NCI-H446 (cell line): ENCODE measurements around the gene LZTR1.
"Not testable (repeated sequence)": the region's sequence is repeated elsewhere in the genome, so short reads cannot be mapped to it uniquely, and the experiment has no call there.

Experiments
- DNase-seq, 2 experiments: peaks; one replicate each; lab custom pipeline; 2025; lab: John Stamatoyannopoulos, UW

Gene LZTR1

DNA sequence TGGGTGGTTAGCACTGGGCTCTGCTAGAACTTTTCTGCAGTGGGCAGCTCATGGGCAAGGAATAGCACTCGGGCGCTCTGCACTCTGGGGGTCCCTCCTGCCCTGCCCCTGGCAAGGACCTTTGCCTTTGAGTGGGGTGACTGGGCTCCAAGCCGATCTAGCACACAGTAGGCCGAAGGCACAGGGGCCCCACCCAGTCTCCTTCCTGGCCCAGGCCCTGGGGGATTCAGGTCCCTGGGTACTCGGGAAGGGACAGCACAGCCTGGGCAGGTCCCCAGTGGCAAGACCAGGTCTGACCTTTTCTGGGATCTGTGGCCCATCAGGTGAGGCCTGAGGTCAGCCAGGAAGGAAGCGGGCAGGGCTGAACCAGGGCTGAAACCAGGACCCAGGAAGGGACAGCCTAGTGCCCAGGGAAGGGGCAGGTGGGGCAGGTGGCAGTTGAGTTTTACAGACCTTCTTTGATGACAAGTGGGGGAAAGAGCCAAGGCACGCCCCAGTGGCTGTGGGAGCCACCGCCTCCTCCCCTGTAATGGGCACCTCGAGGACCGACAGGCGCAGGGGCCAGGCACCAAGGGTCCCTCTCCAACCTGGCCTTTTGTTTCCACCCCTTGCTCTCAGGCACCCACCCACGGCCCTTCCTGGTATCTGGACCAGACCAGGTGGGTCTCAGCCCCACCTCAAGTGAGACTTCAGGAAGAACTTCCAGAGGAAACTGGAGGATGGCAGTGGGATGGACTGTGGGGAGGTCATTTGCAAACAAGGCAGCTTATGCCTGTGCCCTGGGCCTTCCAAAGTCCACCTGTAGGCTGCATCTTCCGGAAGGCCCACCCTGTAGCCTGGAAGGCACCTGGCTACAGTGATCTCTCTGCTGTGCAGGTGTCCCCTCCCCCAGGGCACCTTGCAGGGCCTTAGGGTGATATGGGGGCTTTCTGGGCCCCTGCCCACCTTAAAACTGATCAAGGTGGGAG lies 15.9 kb upstream of the LZTR1 start:
- DNase-seq, result no peak

DNA sequence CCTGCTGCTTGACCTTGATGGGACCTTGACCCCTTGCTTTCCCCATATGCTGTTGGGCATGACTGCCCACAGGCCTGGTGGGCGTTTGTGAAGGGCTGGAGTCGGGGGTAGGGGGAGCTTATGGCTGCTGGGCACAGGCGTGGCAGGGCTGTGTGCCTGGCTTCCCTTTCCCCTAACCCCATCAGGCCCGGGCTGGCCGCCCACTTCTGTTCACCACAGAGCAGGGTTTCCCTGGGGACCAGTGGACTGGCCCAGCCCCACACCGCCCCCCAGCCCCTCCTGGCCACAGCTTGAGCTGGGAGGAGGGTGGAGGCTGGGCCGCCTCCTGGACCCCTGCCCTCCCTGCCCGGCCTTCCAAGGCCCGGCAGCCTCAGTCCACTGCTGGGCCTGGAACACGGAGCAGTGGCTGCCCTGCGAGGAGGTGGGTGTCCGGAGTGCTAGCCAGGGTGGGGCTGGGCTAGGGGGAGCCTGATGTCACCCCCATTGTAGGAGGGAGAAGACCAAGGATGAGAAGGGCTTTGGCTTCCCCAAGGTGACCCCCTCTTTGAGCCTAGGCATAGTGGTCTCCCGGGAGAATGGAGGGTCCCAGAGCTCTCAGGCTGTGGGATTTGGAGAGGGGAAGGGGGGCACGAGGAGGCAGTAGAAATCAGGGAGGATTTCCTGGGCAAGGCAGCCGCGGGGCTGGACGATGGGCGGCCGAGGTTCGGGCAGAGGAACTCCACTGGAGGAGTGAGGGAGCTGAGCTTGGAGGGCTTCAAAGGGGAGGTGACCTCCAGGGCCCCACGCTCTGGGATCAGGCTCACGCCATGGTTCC lies 15.0 kb upstream of the LZTR1 start, which contains the start of gene AIFM3:
TSS of gene AIFM3 (plus strand) at position 373 of the 814 bp plus-strand sequence. CDS start 690 bp downstream, outside the sequence.
- DNase-seq, result no peak

DNA sequence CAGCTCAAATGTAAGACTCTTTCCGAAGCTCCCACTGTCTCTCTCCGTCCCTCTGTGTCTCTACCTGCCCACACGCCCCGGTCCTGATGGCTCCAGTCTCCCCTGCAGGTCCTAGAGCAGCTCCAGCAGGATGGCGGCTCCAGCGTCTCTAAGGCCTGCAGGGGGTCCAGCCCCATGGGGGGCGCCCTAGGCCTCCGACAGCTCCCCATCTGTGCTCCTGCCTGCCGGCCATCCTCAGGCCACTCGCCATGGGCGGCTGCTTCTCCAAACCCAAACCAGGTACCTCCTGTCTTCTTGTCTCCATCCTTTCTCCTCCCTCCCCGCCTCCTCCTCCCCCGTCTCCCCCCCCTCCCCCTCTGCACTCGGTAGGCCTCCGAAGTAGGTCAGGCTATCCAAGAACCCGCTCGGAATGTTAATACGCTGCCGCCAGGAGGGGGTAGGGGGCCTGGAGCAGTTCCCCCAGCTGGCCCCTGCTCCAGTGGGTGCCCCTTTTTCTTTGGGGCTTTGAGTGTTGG lies 14.3 kb upstream of the LZTR1 start:
- DNase-seq, result no peak

DNA sequence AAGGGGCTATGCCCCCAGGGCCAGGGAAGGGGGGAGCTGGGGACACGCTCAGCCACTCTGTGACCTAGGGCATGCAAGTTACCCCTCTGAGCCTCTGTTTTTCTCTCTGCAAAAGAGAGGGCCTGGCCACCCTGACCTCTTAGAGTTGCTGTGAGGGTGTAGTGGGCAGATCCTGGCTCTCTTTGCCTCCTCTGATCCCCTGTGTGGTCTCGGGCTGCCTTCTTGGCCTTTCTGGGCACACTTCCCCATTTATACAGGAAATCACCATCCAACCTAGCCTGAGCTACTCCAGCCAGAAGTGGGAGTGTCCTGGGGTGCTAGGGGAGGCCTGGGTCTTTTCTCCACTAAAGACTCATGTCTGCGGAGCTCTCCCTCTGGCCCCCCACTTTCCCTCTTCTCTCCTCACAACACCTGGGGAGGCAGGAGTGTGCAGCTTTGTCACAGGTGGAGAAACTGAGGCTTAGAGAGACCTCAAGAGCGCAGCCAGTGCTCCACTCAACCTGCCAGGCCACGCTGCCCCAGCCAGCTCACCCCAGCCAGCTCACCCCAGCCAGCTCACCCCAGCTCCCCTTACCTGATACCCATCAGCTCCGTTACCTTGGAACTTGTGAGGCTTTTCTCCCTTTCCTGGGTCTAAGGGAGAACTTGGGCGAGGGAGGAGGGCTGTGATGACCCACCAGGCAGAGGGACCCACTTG lies 13.7 kb upstream of the LZTR1 start:
- no peak for DNase-seq

DNA sequence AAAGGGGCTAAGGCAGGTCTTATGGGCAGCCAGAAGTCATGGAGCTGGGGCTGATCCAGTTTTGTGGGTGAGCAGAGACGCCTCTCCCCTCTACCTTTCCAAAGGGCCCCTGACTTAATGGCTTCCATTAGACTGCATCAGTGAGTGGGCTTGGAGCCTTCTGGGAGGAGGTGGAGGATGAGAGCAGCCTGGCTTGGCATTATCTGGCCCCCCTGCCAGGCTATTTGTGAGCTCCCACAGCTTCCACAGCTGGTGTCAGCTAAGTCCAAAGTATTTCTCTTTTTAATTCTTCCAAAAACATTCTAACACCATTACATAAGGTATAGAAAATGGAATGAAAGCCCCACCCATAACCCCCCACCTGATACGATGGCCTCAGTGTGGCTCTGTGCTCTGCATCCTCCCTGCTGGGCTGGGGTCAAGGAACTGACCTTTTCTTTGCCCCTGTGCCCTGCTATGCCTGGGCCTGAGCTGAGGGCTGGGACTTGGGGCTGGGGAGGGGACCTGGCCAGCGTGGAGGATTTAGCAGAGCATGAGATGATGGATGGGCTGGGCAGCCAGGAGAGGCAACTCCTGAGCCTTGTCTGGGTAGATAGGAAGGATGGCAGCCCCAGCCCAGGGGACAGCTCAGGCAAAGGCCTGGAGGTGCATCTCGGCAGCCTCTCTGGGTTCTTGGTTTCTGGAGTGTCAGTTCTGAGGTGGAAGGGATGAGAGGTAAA lies 11.0 kb upstream of the LZTR1 start:
- DNase-seq, result peak; percentile 44 to 74

DNA sequence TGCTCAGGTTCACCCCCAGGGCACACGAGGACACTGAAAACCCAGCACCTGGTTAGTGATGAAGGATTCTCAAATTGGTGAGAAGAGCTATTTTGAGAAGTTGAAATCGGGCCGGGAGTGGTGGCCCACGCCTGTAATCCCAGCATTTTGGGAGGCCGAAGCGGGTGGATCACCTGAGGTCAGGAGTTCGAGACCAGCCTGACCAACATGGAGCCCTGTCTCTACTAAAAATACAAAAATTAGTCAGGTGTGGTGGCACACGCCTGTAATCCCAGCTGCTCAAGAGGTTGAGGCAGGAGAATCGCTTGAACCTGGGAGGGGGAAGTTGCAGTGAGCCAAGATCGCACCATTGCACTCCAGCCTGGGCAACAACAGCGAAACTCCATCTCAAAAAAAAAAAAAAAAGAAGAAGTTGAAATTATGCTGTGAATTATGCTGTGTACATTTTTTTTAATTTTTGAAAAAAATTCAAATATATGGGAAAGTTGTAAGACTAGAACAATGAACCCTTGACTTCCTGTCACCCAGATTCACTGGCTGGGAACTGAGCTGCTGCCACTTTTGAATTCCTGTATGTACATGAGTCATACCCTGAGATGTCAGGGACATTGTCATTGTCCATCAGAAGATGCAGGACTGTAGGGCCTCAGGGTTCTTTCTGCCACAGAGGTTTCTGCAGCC lies 9.9 kb upstream of the LZTR1 start:
- DNase-seq, result not testable (repeated sequence)

DNA sequence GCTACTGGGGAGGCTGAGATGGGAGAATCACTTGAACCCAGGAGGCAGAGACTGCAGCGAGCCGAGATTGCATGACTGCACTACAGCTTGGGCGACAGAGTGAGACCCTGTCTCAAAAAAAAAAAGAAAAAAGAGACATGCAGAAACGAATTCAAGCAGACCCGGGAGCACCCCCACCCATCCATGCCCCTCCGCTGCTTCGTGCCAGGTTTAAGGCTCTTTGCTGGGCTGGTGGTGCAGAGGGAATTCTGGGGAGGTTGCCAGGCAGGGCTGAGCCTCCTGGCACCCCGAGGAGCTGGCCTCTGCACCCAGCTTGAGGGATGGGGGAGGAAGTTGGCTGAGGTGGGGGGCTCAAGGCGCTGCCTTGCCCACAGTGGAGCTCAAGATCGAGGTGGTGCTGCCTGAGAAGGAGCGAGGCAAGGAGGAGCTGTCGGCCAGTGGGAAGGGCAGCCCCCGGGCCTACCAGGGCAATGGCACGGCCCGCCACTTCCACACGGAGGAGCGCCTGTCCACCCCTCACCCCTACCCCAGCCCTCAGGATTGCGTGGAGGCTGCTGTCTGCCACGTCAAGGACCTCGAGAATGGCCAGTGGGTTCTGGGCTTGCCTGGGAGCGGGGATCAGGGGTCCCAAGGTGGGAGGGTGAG lies 9.0 kb upstream of the LZTR1 start:
- no peak for DNase-seq

DNA sequence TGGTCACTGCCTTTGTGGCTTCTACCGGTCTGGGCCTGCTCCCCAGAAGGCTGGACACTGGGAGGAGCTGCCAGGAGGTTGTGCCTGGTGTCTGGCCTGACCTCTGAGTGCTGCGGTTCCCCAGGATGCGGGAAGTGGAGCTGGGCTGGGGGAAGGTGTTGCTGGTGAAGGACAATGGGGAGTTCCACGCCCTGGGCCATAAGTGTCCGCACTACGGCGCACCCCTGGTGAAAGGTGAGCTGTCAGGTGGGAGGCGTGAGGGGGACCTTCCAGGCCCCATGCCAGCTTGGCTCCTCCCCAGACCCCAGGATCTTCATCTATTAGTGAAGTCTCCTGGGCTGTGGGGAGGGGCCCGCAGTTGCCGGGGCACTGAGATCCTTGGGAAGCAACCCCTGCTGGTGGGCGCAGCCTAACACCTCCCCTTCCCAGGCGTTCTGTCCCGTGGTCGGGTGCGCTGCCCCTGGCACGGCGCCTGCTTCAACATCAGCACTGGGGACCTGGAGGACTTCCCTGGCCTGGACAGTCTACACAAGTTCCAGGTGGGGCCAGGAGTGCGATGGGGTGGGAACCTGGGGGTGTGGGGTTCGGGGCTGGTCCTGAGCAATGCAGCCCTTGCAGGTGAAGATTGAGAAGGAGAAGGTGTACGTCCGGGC lies 8.3 kb upstream of the LZTR1 start:
- DNase-seq, result no peak

DNA sequence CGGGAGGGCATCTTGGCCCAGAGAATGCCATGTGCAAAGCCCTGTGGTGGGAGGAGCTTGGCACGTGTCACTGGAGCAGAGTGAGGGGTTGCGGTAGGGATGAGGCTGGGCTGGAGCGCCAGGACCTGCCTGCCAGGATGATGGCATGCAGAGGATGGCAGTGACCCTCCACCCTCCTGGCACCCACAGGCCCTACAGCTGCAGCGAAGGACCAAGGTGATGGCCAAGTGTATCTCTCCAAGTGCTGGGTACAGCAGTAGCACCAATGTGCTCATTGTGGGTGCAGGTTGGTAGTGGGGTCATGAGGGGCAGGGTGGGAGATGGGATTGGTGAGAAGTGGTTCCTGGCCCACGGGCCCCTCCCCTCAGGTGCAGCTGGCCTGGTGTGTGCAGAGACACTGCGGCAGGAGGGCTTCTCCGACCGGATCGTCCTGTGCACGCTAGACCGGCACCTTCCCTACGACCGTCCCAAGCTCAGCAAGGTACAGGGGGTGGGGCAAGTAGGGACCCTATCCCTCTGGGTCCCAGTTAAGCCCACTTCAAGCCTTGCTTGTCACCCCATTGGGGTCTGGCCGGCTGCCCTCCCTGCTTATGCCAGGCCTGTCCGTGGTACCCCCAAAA lies 7.7 kb upstream of the LZTR1 start:
- DNase-seq, result no peak

DNA sequence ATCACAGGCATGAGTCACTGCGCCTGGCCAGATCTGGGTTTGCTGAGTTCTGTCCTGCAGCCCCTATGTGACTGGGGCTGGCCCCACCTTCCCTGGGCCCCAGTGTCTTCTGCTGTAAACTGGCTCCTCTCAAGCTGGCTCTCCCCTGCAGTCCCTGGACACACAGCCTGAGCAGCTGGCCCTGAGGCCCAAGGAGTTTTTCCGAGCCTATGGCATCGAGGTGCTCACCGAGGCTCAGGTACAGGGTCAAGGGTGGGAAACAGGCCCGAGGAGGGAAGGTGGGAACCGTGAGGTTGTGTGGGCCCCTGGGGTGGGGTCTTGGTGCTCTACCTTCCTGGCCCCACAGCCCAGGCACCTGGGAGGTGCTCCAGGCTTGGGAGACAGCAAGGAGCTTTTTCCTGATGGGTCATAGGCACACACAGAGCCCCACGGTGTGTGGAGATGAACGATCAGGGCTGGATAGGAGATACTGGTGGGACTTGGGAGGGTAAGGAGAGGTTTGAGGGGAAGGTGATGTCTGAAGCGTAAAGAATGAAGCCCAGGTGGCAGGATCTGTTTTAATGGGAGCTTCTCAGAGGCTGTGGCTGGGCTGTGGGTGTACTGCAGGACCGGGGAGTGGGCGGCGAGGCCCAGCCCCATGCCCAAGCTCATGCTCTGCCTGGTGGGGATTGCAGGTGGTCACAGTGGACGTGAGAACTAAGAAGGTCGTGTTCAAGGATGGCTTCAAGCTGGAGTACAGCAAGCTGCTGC lies 6.4 kb upstream of the LZTR1 start:
- DNase-seq, result no peak

DNA sequence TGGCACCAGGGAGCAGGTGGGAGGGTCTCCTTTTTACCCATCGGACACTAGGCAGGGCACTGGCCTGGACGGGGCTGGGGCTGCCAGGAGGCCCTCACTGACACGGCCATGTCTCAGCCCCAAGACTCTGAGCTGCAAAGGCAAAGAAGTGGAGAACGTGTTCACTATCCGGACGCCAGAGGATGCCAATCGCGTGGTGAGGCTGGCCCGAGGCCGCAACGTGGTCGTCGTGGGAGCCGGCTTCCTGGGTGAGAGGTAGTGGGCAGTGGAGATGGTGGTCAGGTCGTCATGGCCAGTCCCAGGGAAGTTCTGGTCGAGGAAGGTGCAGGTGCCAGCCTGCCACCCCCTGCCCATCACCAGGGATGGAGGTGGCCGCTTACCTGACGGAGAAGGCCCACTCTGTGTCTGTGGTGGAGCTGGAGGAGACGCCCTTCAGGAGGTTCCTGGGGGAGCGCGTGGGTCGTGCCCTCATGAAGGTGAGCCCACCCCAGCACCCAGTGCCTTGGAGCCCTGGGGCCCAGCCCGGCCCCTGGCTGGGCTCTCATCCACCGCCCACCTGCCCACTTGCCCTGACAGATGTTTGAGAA lies 5.7 kb upstream of the LZTR1 start:
- DNase-seq, result no peak

DNA sequence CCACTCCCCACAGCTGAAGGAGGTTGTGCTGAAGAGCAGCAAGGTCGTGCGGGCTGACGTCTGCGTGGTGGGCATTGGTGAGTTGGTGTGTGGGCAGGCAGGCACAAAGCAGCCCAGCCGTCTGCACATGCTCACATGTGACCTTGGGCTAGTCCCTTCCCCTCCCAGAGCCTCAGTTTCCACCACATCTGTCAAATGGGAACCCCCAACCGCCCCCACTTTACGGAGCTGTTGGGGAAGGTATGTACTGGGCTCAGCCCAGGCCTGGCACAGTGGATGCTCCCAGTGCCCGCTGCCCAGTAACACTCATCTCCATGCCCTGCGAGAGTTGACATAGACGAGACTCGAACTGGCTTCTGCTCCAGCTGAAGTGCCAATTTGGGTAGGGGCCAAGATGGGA lies 5.1 kb upstream of the LZTR1 start:
- no peak for DNase-seq

DNA sequence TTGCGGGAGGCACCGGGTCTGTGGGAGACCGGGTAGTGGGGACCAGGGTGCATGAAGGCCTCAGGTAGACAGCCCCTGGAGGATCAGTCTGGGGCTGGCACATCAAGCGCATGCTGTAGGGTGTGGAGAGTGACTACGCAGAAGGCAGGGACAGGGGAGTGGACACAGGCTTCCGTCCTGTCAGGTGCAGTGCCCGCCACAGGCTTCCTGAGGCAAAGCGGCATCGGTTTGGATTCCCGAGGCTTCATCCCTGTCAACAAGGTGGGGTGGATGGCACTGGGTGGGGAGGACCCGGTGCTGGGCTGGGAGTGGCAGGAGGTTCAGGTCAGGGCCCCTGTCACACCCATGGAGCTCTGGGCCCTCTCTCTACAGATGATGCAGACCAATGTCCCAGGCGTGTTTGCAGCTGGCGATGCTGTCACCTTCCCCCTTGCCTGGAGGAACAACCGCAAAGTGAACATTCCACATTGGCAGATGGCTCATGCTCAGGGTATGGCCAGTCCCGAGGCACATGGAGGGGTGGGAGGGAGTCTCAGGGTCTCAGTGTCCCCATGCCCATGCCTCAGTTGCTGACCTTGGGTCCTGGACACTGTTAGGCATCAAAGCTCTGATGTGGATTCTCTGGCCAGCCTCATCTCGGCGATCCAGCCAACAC lies 4.5 kb upstream of the LZTR1 start:
- DNase-seq, result no peak

DNA sequence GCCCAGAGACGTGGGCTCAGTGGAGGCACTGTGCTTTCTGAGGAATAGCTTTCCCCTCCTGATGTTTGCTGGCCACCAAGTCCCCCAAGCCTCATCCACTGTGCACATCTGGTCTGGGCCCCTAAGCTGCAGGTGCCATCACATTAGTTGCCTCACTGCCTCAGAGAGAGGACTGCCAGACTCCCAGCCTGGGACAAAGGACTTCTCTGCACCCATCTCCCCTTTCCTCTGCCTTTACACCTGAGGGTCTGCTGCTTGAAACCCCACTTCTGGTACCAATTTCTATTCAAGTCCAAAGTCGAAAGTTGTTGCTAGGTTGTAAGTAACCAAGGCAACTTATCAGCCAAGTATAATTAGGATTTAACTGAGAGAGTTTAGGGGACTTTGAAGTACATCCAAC lies 3.7 kb upstream of the LZTR1 start:
- DNase-seq, result no peak

DNA sequence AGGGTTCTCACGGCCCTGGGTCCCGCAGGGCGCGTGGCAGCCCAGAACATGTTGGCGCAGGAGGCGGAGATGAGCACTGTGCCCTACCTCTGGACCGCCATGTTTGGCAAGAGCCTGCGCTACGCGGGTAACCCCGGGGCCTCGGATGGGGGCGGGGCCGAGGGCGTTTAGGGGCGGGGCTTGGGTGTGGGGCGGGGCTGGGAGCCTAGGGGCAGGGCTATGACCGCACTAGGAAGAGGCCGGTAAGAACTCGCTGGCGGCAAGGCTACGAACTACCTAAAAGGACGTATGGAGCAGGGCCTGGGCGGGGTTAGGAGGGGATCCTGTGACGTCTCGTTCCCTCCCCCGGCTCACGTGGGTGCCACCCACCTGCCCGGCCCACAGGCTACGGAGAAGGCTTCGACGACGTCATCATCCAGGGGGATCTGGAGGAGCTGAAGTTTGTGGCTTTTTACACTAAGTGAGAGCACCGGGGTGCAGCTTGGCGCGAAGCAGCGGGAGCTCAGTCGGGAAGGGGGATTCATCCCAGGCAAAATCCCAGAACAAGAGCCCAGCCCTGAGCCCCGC lies 2.8 kb upstream of the LZTR1 start:
- DNase-seq, result no peak

DNA sequence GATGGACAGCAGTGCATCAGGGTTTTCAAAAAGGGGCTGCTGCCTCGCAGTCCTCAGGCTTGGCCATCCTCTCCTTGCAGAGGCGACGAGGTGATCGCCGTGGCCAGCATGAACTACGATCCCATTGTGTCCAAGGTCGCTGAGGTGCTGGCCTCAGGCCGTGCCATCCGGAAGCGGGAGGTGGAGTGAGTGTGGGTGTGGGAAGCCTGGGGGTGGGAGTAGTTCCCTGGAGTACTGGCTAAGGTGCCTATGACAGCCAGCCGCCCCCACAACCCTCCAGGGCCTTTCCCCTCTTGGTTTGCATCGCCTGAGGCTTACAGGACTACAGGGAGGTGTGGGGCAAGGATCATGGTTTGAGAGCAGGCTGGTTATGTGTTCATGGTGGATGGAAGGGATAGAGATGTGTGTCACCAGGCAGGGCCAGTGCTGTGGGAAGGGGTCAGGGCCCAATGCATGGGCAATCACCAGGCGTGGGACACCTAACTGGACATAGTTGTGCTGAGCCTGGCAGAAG lies 2.1 kb upstream of the LZTR1 start:
- no peak for DNase-seq

DNA sequence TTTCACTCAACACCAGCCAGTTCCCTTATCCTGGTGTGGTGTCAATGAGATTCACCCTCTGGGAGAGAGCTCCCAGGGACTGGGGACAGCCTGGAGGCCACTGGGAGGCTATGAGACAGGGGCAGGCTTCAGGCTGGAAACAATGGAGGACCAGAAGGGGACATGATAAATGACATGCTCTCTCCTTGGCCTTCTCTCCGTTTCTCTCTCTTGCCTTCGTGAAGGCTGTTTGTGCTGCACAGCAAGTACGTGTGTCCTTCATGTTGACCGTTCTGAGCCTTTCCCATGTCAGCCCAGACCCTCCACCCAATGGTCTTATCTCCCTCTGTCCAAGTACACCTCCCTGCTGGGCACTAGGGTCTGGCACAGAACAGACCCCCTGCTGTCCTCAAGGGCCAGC lies 1.6 kb upstream of the LZTR1 start:
- DNase-seq, result no peak
